H7 (cell line): ENCODE results near the gene H6PD. TPM values are rescaled to one million over a fixed set of nuclear protein-coding genes. Genes with fewer than 3 reads are reported as not detected.

Experiments used
- DNase-seq: peaks from one replicate; pipeline ENCODE4 v3.0.0; 2012
- H3K27me3 ChIP-seq: 2 replicates; pipeline ENCODE4 v1.6.0; 2011; ENCODE audit warnings: mild to moderate bottlenecking, low read length; ENCODE audit not compliant: control insufficient read depth, insufficient read depth
- H3K36me3 ChIP-seq: replicated peaks from 2 replicates; pipeline ENCODE4 v1.5.1; 2011; ENCODE audit warnings: low read length; ENCODE audit not compliant: control insufficient read depth, insufficient read depth
- H3K4me3 ChIP-seq: 2 replicates; pipeline ENCODE4 v1.5.1; 2011; ENCODE audit warnings: low read depth, mild to moderate bottlenecking, control low read depth, low read length, moderate library complexity; ENCODE audit not compliant: insufficient read depth
- total RNA-seq: library from RNA; depleted of rRNA; stranded (reverse); fragments of >200 nt; shearing (Covaris generic); gene quantifications from 2 replicates; pipeline ENCODE4 v1.2.3, GENCODE V29; 2014

The H6PD gene
- total RNA-seq, 1 experiment from 2014 or later, result 13.9 TPM

- DNase-seq, result peak; percentile 91
- Histone ChIP-seq H3K36me3 (no peaks in the 10 kb centered on the region), H3K4me3 (peak overlapping the region; percentile 16; the same call in 1 of the 2 replicates), H3K27me3 (peaks cover 70% of the 10 kb centered on the region)
Measured at GRCh38 chr1:9198538-9199361, 35.8 kb upstream of the H6PD start.

- Histone ChIP-seq H3K27me3 (peaks cover 77% of the 10 kb centered on the region), H3K36me3 (no peaks in the 10 kb centered on the region), H3K4me3 (no peak overlapping the region)
- DNase-seq, result no peak
Measured at GRCh38 chr1:9200441-9200840, 34.1 kb upstream of the H6PD start.

GRCh38 chr1:9201401-9202239 lies 33.0 kb upstream of the H6PD start:
- Histone ChIP-seq H3K36me3 (no peaks in the 10 kb centered on the region), H3K27me3 (peaks cover 75% of the 10 kb centered on the region), H3K4me3 (peak overlapping the region; percentile 38)
- no peak for DNase-seq

DNA sequence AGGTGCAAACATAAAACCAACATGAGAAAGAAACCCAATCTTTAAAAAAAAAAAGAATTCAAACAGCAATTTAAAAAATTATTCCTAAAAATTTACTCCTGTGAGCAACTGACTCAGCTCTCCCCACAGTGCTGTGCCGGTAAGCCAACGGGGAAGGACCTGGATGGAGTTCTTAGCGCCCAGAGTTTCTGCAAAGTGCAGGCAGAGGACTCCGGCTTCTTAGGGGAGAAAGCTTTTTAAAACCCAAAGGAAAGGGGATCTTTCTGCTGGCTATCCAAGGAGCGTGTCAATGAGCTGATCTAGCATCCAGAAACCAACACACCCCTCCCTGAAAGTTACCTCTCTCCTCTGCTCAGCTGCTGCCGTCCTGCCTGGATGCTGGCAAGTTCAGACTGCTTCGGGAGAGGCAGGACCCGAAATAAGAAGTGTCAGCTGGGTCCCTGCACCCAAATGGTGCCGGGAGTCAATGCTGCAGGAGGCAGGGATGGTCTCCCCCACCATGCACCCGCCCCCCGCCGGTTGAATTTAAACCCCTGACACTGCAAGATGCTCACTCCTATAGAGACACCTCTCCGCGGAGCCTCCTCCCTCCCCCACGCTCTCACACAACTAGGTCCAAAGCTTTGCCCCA lies 32.2 kb upstream of the H6PD start:
- H3K27me3 ChIP-seq, result peaks cover 69% of the 10 kb centered on the region
- H3K36me3 ChIP-seq, result no peaks in the 10 kb centered on the region
- H3K4me3 ChIP-seq, result peak overlapping the region; percentile 17; the same call in 1 of the 2 replicates
- DNase-seq, result no peak

GRCh38 chr1:9203511-9203982 lies 31.0 kb upstream of the H6PD start:
- H3K4me3 ChIP-seq, result no peak overlapping the region
- no peak for DNase-seq
- H3K36me3 ChIP-seq, result no peaks in the 10 kb centered on the region
- H3K27me3 ChIP-seq, result peaks cover 57% of the 10 kb centered on the region

DNA sequence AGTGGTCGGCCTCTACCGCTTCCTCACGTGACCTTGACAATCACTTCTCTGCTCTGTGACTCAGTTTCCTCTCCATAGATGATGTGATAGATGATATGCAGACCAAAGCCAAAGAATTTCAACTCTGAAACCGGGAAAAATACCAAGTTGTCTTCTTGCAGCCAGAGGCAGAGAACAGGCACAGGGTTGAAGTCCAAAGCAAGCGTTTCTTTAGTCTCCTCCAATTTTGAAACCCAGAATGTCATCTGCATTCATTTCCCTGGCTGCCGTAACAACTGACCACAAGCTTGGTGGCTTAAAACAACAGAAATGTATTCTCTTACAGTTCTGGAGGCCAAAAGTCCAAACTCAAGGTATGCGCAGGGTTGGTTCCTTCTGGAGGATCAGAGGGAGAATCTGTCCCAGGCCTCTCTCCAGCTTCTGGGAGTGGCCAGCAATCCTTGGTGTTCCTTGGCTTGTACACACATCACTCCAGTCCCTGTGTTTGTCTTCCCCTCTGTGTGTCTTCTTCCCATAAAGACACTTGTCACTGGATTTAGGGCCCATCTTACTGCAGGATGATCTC lies 30.3 kb upstream of the H6PD start:
- Histone ChIP-seq H3K36me3 (no peaks in the 10 kb centered on the region), H3K27me3 (peaks cover 51% of the 10 kb centered on the region), H3K4me3 (no peak overlapping the region)
- DNase-seq, result no peak

DNA sequence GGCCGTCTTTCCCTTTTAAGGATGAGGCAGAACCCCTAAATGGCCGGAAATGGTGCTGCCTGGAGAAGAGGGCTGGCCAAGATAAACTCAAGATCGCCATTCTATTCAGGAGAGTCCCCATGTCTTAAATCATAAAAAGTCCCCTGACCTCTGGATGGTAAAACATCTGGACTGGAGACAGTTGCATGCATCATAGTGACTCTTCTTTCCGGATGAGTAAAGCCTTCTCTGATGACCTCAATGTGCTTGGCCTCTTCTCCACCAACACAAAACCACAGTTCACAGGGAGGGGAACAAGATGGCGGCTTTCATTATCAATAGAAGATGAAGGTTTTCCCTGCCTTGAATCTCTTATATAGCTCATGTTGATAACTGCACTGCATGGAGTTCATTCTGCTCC lies 27.5 kb upstream of the H6PD start:
- no peak overlapping the region for H3K4me3 ChIP-seq
- no peaks in the 10 kb centered on the region for H3K36me3 ChIP-seq
- H3K27me3 ChIP-seq, result peaks cover 23% of the 10 kb centered on the region
- DNase-seq, result no peak

DNA sequence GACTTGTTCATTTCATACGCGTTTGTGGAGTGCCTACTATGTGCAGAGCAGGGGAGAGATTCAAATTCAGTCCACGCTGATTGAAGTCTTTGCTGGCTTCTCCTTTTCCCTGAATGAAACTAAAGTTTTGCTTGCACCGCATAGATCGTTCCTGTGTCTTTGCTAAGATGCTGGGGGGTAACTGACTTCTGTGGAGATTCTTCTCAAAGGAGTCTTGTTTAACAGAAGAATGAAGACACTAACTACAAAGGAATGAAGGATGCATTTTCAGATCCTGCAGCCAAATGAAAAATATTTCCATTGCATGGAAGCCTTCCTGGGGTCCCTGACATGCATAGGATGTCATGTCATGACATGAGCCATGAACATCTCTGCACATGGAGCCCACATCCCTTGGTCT lies 26.9 kb upstream of the H6PD start:
- H3K27me3 ChIP-seq, result peaks cover 17% of the 10 kb centered on the region
- DNase-seq, result no peak
- H3K36me3 ChIP-seq, result no peaks in the 10 kb centered on the region
- H3K4me3 ChIP-seq, result no peak overlapping the region

DNA sequence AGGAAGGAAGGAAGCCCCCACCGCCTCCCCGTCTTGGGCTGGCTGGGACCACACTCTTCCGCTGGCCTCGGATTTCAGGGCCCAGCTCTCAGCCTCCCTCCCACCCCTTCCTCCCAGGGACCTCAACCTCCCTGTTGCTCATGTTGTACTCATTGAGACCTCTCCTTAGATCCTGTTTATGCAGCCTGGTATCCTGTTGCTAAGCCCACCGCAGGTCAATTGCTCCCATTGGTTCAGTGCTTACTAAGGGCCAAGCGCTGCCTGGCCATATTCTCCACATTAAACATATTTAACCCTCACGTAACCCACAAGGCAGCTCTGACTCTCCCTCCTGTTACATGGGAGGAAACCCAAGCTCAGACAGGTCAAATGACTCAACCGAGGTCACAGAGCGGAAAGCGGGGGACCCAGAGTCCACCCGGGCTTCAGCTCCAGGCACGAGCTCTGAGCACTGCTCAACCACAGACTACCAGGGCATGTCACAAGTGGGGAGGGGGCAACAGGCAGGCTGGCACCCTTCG lies 23.2 kb upstream of the H6PD start:
- peak; percentile 32 for DNase-seq
- no peaks in the 10 kb centered on the region for H3K36me3 ChIP-seq
- no peak overlapping the region for H3K4me3 ChIP-seq
- no peaks in the 10 kb centered on the region; the same call in 1 of the 2 replicates for H3K27me3 ChIP-seq

- Histone ChIP-seq H3K4me3 (no peak overlapping the region), H3K27me3 (no peaks in the 10 kb centered on the region), H3K36me3 (no peaks in the 10 kb centered on the region)
- DNase-seq, result no peak
Measured at GRCh38 chr1:9212735-9213134, 21.8 kb upstream of the H6PD start.

DNA sequence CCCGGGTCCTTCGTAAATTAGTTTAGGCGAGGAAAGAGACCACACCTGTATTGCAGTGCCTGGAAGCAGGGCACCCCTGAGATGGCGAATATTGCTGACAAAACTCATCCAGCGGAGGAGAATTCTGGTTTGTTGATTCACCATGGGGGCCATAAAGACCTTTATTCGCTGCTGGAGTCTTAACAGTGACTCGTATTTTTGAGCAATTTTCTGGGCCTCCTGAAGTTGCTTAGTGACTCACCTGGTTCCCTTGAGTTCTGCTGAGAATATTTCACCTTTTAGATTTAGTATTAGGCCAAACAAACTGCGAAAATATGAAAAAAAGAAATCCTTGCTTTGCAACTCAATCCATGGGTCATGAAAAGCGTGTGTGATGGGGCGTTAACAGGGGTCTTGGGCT lies 20.6 kb upstream of the H6PD start:
- Histone ChIP-seq H3K36me3 (no peaks in the 10 kb centered on the region), H3K27me3 (no peaks in the 10 kb centered on the region), H3K4me3 (no peak overlapping the region)
- no peak for DNase-seq

- Histone ChIP-seq H3K27me3 (no peaks in the 10 kb centered on the region), H3K36me3 (no peaks in the 10 kb centered on the region), H3K4me3 (no peak overlapping the region)
- no peak for DNase-seq
Measured at GRCh38 chr1:9218917-9219316, 15.7 kb upstream of the H6PD start.

GRCh38 chr1:9222846-9223625 lies 11.5 kb upstream of the H6PD start:
- no peak for DNase-seq
- Histone ChIP-seq H3K36me3 (no peaks in the 10 kb centered on the region), H3K4me3 (no peak overlapping the region), H3K27me3 (no peaks in the 10 kb centered on the region)
